ENCODE measurements around the gene TBCE.
A peak's percentile ranks its signal among the peaks of the same experiment; 100 is the strongest.

Gene TBCE, protein sequence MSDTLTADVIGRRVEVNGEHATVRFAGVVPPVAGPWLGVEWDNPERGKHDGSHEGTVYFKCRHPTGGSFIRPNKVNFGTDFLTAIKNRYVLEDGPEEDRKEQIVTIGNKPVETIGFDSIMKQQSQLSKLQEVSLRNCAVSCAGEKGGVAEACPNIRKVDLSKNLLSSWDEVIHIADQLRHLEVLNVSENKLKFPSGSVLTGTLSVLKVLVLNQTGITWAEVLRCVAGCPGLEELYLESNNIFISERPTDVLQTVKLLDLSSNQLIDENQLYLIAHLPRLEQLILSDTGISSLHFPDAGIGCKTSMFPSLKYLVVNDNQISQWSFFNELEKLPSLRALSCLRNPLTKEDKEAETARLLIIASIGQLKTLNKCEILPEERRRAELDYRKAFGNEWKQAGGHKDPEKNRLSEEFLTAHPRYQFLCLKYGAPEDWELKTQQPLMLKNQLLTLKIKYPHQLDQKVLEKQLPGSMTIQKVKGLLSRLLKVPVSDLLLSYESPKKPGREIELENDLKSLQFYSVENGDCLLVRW

DNA sequence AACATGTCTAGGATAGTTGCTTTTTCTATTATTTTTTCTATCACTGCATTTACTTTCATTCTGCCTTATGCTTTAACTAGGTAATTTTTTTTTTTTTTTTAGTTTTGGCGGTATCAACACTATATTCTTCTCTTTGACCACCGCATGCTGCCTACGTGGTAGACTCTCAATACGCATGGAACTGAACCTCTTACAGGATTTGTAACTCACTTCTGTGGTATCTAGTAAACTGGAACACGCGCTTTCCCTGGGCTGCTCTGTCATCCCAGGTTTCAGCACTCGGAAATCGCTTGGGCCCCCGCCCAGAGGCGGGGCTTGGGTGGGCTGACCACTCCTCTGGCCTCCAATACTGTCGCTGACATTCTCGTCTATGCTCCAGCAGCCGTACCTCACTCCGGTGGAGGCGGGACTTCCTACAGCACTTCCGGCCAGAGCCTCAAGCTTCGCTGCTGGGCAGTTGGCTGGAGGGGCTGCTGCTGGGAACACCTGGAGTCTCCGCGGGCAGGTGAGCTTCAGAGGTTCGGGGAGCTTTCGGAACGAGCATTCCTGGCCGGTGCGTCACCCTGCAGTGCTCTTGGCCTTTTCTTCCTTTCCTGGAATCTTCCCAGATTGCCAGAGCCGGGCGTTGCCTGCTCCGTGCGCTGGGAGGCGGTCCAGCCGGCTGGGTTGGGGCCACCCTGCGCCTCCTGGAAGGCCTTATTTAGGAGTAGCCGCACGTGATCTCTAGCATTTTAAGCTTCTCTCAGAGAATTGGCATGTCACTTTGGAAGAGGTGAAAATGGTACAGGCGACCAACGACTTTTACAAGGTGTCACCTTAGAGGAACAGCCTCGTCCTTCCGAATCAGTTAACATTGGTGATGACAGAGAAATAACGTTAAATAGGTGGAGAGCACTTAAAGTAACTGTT lies at the start of gene TBCE:
Gene TBCE, plus strand, starts transcription at position 428 of the 909 bp plus-strand sequence. CDS start 12,623 bp downstream, outside the sequence.
- DNase-seq, result peak; percentile 77

DNA sequence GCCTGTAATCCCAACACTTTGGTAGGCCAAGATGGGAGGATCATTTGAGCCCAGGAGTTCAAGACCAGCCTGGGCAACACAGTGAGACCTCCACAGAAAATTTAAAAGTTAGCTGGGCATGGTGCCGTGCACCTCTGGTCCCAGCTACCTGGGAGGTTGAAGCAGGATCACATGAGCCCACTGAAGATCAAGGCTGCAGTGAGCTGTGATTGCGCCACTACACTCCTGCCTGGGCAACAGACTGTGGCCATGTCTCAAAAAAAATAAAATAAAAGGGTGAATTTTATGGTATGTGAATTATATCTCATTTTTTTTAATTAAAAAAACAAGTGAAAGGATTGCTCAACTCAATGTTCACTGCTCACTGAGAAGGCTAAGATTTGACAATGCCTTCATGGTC lies 48.0 kb upstream of the TBCE start:
- no peak for DNase-seq

DNA sequence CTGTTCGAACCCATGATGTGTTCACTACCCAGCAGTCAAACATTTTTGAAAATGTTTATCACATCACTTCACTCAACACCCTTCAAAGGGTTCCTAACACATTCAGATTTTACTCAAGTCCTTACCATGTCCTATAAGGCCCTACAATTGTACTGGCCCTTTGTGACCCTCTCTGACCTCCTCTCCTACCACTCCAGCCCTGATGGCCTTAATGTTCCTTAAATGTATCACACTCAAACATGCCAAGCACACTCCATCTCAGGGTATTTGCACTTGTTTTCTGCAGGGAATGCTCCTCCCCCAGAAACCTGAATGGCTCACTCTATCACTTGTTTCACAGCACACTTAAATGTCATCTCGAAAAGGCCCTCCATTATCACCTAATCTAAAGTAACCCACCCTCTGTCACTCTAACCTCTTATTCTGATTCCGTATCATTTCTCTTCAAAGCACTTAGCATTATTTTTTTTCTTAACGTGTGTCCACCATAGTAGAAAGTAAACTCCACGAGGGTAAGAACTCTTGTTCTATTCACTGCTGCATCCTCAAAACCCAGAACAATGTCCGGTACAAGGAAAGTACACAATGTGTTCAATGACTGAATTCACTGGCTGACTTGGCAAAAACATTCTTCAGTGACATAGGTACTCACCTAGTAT lies 46.6 kb upstream of the TBCE start:
- DNase-seq, result no peak

DNA sequence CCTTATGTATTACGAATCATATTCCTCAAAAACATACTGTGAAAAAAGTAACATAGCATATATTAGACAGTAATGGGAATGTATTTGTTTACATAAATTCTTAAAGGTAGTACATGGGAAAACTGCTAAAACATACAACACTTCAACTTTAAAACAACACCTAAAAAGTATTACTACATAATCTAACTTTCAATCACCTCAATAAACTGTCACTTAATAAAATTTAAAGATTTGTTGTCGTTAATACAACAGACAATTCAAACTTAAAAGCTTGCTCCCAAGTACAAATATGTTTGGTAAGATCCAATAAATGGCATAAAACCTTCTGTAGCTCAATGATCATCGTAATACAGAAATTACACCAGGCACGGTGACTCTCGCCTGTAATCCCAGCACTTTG lies 42.9 kb upstream of the TBCE start:
- DNase-seq, result no peak

DNA sequence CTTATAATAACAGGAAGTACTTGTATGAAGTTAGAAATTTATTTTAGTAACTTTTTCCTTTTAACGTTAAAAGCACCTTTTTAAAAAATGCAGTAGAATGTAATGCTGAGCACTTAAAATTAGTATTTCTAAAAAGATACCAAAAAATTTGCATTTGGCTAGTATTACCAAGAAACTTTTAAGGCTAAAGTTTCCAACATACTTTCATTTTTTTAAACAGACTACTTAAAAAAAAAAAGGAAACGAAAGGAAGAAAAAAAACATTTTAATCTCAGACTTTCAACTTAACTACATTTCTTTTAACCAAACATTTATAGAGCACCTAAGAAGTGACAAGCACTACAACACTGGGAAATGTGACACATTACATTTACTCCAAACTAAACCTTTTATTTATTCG lies 42.1 kb upstream of the TBCE start:
- DNase-seq, result no peak

DNA sequence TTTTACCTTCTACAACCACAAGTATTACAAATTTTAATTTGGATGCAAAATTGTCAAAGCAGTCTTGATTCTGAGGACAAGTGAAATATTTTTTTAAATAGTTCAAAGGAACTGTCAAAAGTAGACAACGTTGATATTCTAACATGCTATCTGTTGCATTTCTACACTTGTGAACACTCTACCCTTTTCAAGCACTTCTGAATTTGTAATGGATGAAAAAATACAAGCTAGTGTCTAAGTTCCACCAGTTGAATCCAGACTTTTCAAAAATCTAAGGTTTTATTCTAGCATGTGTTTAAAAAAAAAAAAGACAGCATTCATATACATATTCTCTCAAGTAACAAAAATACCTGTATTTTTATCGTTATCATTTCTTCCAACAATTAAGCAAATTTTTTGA lies 41.4 kb upstream of the TBCE start:
- DNase-seq, result no peak

DNA sequence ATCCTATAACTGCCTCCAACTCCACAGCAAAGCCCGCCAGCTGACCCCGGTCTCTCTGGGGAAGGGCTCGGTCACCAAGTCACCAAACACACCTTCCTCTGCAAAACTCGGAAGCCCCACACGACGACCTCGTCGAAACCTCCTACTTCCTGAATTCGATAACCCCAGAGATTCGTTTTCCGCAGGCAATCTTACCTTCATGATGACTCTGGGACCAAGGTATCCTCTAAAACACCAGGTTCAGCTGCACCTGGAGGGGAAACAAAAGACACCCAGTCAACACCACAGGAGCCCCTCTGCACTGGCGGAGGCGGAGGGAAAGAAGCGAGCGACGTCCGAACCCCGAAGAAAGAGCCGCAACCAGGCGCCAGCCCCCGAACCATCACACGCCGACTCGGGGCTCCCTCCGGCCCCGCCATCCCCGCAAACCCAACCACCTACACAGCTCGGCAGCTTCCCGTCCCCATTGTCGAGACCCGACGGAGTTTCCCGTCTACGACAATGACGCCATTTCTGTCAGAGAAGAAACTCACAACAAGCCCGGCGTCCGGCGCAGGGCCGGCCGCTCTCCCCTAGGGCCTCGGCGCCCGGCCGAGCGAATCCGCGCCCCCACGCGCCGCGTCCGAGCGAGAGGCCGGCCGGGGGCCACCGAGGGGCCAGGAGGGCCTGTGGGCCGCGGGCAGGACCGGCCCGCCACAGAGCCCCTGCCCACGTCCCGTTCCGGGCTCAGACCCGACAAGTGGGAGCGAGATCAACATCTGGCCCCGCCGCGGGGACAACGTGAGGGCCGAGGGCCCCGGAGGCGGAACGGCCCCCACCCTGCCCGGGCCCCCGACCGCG lies 40.3 kb upstream of the TBCE start:
- DNase-seq, result peak; percentile 46

DNA sequence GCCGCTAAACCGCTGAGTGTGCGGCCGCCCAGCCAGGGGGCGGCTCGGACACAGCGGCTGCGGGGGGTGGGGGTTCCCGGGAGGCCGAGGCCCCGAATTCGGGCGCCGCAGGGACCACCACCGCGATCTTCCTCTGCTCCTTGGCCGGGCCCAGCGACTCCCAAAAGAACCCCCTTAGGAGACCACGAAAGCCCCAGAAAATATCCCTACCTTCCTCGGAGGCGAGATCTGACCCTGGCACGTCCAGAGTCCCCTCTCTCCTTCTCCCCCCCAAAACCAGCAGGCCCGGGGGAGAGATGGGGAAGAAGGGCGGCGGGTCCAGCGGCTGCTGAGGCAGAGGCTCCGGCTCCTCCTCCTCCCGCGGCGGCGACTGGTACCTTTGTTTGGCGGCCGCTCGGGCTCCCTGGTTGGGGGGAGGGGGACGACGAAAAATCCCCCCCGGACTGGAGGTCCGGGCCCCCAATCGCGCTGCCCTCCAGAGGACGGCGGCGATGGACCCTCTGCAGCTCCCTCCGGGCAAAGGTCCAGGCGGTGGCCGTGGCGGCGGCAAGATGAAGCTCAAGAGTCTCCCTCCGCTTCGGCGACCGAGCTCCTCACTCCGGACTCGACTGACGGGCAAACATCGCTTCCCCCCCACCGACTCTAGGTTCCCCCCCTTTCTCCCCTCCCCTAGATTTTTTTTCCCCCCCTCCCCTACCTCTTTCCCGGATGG lies 39.5 kb upstream of the TBCE start, which contains the start of gene ARID4B:
Gene ARID4B, minus strand, starts transcription at position 621 of the 712 bp plus-strand sequence. CDS start 1,260 bp downstream, outside the sequence.
- DNase-seq, result no peak

DNA sequence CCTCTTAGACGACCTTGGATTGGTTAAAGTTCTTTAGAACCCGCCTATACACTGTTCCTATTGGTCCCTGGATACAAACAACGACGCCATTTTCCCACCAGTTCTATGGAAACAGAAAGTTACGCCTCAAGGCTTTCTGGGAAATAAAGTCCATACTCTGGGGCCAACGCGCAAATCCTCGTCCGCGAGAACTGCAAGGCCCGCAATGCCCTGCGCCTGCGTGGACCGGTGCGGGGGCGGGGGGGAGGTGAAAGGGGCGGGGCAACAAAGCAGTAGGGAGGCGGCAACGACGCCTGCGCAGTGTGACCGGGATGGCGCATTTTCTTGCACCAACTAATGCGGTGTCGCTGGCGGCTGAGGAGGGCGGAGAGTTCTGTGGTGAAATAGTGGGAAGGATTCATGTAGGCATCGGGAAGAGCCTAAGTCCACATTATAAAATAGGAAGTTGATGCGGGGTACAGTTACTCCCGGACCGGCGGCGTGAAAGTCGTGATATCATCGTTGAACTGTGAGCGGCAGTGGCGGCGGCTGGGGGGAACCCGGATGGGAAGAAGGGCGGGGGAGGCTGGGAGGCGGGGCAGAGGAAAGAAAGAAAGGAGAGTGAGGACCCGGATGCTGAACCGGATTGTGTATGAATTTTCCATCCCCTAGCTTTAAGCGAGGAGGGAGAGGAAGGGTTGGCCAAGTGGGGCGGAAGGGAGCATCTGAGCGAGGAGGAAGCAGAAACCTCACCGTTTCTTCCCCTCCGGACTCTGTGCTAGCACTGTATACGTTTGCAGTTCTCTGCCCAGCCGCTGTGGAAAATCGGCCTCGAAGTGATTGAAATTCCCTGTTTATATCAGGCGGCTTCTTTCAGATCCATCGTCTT lies 38.7 kb upstream of the TBCE start, which contains the start of gene GGPS1:
Gene GGPS1, plus strand, starts transcription at position 300 of the 868 bp plus-strand sequence. CDS start 6,695 bp downstream, outside the sequence.
- peak; percentile 98 for DNase-seq

DNA sequence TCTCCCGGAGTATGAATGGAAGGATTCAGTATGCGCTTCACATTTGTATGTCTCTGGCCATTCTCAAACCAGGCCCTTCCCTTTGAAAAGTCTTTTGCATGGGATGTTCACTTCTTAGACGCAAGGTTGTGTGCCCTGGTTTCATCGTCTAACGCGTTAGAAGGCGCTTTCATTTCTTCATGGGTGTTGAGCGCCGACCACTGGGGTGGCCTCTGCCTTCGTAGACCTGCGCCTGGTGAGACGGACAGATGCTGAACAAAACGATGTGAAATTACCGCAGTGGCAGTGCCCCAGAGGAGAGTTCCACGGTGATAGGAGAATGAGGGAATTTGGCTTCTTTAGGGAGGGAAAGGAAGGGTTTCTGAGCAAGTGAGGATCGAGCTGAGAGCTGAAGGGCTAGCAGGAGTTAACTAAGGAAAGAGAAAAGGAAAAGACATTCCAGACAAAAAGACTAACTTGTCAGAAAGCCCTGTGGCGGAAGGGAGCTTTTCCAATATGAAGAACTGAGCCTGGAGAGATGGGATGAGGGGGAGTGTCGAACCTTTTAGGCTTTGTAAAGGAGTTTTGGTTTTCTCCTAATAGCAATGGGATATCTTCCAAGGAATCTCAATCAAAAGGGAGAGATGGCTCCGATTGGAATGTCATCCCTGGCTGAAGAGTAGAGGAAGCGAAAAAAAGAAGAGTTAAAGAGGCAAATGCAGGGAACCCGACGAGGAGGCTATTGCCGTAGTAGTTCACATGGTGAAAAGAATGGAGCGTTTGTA lies 37.9 kb upstream of the TBCE start:
- DNase-seq, result peak; percentile 43

DNA sequence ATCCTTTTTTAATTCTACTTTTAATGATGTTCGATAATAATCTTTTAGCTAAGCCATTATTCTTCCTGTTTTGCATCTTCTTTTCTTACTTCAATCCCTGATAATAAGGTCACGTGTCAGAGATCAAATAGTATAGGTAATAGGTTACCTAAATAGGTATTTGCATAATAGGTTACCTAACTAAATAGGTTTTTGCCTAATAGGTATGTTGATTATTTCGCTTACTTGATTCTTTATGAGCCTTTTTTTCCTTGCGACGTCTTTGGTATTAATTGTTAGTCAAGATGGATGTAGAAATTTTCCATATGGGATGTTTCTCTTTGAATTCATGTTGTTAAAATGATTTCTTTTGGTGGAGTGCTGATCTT lies 36.3 kb upstream of the TBCE start:
- no peak for DNase-seq

DNA sequence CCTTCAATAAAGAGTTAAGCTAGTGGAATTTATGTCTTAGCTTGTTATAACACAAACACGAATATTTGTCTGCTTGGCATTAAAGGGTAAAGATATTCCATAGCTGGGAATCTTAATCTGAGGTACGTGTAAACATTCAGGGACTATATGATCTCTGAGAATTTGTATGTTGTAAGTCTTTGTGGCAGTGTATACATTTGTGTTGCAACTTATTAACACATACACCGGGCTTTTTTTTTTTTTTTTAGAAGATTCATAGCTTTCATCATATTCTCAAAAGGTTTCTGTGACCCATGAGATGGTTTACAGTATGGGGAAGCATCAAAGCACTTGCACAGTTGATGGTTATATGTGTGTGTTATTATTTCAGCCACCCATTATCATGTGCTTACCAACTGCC lies 35.8 kb upstream of the TBCE start:
- no peak for DNase-seq

DNA sequence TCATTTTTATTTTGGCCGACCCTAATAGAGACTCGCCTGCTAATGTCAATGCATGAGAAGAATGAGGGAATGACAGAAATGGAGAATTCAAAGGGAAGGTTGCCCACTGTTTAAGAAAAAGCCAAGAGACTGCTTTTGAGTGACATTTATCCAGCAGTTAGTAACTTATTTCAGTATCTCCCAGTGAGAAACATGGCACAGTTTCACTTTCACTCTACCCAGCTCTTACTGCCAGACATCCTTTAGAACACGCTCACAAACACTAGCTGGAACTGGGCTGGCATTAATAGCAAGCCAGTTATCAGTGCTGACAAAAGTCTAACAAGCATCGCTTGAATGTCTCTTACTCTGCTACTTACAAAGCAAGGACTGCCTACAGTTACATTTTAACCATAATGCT lies 30.3 kb upstream of the TBCE start:
- DNase-seq, result no peak

DNA sequence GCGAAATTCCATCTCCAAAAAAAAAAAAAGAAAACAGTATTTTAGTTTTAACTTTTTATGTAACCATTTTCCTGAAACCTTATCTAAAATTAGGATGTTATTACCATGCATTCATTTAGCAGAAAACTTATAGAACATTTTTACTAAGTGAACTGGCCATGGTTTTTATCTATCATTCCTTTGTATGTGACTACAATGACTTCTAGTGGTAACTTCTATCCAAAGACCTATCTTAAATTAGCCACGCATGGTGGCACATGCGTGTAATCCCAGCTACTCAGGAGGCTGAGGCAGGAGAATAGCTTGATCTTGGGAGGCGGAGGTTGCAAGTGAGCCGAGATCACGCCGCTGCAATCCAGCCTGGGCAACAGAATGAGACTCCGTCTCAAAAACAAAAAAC lies 27.5 kb upstream of the TBCE start:
- DNase-seq, result no peak

DNA sequence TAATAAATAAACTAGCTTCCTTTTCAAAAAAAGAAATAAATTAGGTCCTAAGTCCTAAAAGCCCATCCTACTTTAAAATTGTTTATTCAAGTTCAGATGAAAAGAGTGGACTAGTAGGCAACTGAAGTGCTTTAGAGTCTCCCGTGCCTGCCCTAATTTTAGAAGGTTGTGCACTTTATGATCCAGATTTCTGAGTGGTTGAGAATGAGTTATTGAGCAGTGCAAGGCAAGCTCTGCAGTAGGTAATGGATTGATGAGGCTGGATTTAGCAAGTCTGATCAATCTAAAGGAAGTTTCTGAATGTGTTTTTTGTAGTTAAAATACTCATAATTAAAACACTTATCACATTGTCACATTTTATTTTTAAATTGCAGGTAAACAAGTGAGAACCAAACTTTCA lies 25.9 kb upstream of the TBCE start:
- no peak for DNase-seq

DNA sequence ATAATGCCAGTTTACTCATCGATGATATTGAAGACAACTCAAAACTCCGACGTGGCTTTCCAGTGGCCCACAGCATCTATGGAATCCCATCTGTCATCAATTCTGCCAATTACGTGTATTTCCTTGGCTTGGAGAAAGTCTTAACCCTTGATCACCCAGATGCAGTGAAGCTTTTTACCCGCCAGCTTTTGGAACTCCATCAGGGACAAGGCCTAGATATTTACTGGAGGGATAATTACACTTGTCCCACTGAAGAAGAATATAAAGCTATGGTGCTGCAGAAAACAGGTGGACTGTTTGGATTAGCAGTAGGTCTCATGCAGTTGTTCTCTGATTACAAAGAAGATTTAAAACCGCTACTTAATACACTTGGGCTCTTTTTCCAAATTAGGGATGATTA lies 25.2 kb upstream of the TBCE start:
- DNase-seq, result no peak

DNA sequence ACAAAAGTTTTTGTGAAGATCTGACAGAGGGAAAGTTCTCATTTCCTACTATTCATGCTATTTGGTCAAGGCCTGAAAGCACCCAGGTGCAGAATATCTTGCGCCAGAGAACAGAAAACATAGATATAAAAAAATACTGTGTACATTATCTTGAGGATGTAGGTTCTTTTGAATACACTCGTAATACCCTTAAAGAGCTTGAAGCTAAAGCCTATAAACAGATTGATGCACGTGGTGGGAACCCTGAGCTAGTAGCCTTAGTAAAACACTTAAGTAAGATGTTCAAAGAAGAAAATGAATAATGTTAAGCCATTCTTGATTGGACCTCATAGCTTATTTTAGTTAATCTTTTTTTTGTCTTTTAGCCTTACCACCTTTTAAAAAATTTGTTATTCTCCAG lies 24.8 kb upstream of the TBCE start:
- DNase-seq, result no peak

DNA sequence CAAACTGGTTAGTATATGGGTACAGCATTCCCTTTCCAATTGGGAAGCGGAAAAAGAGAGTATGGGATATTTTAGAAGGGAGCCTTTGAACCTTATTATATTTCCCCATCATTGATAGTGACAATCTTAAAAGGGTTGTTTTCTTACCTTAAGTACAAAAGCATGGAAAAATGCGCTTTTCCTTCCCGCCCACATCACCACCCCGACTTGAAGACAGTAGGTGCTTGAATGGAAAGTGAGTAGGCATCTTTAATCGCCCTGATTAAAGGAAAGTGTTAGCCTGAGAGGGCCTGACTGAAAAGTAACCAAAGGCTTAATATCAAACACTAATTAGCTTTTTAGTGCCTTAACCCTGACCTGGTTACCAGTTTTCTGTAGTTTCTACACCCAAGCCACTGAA lies 23.5 kb upstream of the TBCE start:
- DNase-seq, result no peak

DNA sequence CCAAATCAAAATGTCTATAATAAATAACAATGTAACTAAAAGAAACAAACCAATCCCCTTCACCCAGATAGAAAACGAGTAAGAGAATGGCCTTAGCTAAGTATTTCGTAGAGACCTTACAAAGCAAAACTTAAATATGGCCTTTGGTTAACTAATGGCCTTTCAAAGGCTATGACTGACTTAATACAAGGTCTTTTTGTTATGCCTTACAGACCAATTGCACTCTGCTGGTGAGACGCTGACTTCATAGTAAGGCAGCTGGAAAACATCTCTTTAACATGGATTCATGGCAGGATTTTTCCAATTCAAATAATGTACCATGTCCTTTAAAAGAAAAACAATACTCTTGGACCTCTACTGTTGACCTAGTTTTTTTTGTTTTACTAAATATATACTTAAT lies 15.8 kb upstream of the TBCE start:
- no peak for DNase-seq

DNA sequence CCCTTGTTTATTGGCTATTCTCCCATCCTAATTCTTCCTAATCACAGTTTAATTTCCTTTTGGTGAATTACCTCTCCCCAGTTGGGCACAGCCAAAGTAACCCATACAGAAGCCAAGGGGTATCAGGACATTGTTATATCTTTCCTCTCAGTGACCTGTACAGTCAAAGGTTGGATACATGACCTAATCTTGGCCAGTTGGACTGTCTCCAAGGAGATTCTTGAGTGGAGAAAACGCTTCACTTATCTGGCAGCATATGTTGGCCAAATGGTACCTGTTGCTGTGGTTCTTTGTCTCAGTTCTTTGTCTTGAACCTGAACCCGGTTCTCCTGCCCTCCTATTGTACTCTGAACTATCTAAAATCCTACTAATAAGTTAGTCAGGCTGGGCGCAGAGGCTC lies 15.3 kb upstream of the TBCE start:
- DNase-seq, result no peak
